ENCODE results near the gene ZC2HC1C.

DNA sequence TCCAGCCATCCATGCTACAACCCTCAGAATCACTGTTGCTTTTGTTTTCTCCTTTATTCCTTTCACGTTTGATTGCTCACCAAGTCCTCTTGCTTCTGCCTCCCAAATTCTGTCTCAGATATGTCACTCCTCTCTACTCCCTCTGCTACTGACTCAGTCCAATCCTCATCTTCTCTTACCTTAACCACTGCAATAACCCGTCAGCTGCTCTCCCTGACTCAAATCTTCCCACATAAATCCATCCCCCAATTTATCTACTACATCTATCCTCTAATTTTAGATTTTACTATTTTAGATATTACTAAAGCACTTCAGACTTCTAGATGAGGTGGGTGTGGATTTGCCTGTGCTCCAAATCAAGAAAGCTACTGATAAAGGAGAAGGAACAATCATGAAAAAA, 43.6 kb upstream of the ZC2HC1C start:
- TF ChIP-seq, protein P1, sequence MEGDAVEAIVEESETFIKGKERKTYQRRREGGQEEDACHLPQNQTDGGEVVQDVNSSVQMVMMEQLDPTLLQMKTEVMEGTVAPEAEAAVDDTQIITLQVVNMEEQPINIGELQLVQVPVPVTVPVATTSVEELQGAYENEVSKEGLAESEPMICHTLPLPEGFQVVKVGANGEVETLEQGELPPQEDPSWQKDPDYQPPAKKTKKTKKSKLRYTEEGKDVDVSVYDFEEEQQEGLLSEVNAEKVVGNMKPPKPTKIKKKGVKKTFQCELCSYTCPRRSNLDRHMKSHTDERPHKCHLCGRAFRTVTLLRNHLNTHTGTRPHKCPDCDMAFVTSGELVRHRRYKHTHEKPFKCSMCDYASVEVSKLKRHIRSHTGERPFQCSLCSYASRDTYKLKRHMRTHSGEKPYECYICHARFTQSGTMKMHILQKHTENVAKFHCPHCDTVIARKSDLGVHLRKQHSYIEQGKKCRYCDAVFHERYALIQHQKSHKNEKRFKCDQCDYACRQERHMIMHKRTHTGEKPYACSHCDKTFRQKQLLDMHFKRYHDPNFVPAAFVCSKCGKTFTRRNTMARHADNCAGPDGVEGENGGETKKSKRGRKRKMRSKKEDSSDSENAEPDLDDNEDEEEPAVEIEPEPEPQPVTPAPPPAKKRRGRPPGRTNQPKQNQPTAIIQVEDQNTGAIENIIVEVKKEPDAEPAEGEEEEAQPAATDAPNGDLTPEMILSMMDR (conservative IDR thresholded peaks at IDR 0.05) = no peak
- TF ChIP-seq EZH2 (IDR thresholded peaks at IDR 0.05; ENCODE audit: low read depth) = no peak

Measured in PC-9 (cell line).